ENCODE results near the gene POU1F1. TPM values are rescaled to one million over a fixed set of nuclear protein-coding genes. Genes with fewer than 3 reads are reported as not detected.

The POU1F1 gene
- not detected for total RNA-seq (ENCODE audit: unreplicated experiment)
- long read RNA-seq, result 0 reads

- Mint-ChIP-seq H3K36me3 (ENCODE audit: low read depth, unreplicated experiment) (no peaks in the 10 kb centered on the region), H3K4me3 (ENCODE audit: unreplicated experiment) (no peak within 1 kb of the TSS), H3K9me3 (ENCODE audit: unreplicated experiment) (no peaks in the 10 kb centered on the region), H3K27ac (ENCODE audit: unreplicated experiment) (no peak within 1 kb of the TSS), H3K4me1 (ENCODE audit: unreplicated experiment) (peaks cover under 1% of the 10 kb centered on the region), H3K27me3 (ENCODE audit: unreplicated experiment) (no peaks in the 10 kb centered on the region)
- no peak for DNase-seq (ENCODE audit: low spot score)
- TF ChIP-seq, protein P1, sequence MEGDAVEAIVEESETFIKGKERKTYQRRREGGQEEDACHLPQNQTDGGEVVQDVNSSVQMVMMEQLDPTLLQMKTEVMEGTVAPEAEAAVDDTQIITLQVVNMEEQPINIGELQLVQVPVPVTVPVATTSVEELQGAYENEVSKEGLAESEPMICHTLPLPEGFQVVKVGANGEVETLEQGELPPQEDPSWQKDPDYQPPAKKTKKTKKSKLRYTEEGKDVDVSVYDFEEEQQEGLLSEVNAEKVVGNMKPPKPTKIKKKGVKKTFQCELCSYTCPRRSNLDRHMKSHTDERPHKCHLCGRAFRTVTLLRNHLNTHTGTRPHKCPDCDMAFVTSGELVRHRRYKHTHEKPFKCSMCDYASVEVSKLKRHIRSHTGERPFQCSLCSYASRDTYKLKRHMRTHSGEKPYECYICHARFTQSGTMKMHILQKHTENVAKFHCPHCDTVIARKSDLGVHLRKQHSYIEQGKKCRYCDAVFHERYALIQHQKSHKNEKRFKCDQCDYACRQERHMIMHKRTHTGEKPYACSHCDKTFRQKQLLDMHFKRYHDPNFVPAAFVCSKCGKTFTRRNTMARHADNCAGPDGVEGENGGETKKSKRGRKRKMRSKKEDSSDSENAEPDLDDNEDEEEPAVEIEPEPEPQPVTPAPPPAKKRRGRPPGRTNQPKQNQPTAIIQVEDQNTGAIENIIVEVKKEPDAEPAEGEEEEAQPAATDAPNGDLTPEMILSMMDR (IDR thresholded peaks at IDR 0.05; ENCODE audit: unreplicated experiment), result no peak
These were observed at the start of gene POU1F1 for GRCh38 chr3:87276484-87276883. Gene POU1F1 (minus strand): TSS chr3:87276584. CDS start chr3:87276462, 122 bp downstream.

DNA sequence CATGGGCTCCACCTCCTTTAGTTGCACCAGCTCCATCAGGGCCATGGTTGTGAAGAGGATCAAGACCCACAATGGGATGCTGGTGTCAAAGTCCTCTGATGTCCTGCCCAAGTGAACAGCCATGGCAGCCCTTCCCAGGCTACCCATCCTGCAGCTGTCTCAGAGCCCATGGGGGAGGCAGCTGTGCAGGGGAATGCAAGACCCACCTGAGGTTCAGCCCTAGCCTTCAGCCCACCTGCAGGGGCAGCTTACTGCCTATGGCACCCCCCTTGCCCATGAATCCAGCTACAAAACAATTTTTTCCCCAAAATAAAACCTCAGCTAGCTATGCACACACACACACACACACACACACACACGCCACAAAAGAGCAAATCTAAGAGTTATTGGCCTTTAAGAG is 48.2 kb upstream of the POU1F1 start:
- no peaks in the 10 kb centered on the region for H3K4me1 Mint-ChIP-seq (ENCODE audit: unreplicated experiment)
- H3K9me3 Mint-ChIP-seq (ENCODE audit: unreplicated experiment), result peaks cover 10% of the 10 kb centered on the region

GRCh38 chr3:87320756-87321626 is 44.6 kb upstream of the POU1F1 start:
- Mint-ChIP-seq H3K4me3 (ENCODE audit: unreplicated experiment) (no peak overlapping the region), H3K36me3 (ENCODE audit: low read depth, unreplicated experiment) (no peaks in the 10 kb centered on the region), H3K27ac (ENCODE audit: unreplicated experiment) (peak overlapping the region; percentile 30), H3K9me3 (ENCODE audit: unreplicated experiment) (peaks cover 5% of the 10 kb centered on the region), H3K27me3 (ENCODE audit: unreplicated experiment) (peaks cover 4% of the 10 kb centered on the region), H3K4me1 (ENCODE audit: unreplicated experiment) (no peaks in the 10 kb centered on the region)
- DNase-seq (ENCODE audit: low spot score), result no peak
- TF ChIP-seq, protein P1 (IDR thresholded peaks at IDR 0.05; ENCODE audit: unreplicated experiment), result no peak

More for the DNA sequence above, 48.2 kb upstream of the POU1F1 start:
- Mint-ChIP-seq H3K27me3 (ENCODE audit: unreplicated experiment) (peaks cover 4% of the 10 kb centered on the region), H3K27ac (ENCODE audit: unreplicated experiment) (no peak overlapping the region), H3K36me3 (ENCODE audit: low read depth, unreplicated experiment) (no peaks in the 10 kb centered on the region), H3K4me3 (ENCODE audit: unreplicated experiment) (no peak overlapping the region)
- no peak for DNase-seq (ENCODE audit: low spot score)
- TF ChIP-seq, protein P1 (IDR thresholded peaks at IDR 0.05; ENCODE audit: unreplicated experiment), result no peak

DNA sequence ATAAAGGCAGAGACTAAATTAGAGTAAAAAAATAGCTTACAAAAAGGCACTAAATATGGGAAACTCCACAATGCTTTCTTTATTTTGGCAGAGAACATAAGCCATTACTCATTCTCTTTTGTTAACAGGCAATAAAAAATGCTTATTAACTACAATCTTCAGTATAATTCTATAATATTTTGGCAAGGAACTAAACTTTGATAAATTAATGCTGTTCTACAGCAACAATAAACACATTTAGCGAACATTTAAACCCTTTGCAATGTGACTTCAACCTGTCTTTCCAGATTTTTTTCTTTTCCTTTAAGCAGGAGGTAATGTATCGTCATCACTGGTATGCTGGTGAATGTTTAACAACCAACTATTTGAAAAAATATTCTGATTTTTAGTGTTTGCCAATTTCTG is 42.2 kb upstream of the POU1F1 start:
- H3K27ac Mint-ChIP-seq (ENCODE audit: unreplicated experiment), result no peak overlapping the region
- TF ChIP-seq, protein P1 (IDR thresholded peaks at IDR 0.05; ENCODE audit: unreplicated experiment), result no peak
- DNase-seq (ENCODE audit: low spot score), result no peak

DNA sequence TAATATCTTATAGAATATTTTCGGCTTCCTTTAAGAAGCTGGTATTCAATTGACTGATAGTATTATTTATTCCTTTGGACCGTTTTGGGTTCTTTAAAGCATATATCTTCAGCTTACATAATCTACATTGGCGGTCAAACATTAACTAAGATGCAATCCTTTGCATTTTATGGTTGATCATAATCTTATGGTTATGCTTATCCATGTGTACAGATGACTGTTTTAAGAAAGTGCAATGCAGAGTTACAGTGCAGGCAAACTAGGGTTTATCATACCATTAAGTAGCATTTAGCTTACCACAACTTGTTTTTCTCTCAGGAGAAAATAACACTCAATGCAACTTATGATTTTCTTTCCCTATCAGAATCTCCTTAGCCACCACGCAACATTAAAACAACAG is 41.4 kb upstream of the POU1F1 start:
- TF ChIP-seq, protein P1 (IDR thresholded peaks at IDR 0.05; ENCODE audit: unreplicated experiment), result no peak
- Mint-ChIP-seq H3K4me1 (ENCODE audit: unreplicated experiment) (no peaks in the 10 kb centered on the region), H3K27me3 (ENCODE audit: unreplicated experiment) (peaks cover 2% of the 10 kb centered on the region), H3K4me3 (ENCODE audit: unreplicated experiment) (no peak overlapping the region), H3K9me3 (ENCODE audit: unreplicated experiment) (no peaks in the 10 kb centered on the region), H3K36me3 (ENCODE audit: low read depth, unreplicated experiment) (no peaks in the 10 kb centered on the region), H3K27ac (ENCODE audit: unreplicated experiment) (no peak overlapping the region)
- no peak for DNase-seq (ENCODE audit: low spot score)

More for the DNA sequence above, 42.2 kb upstream of the POU1F1 start:
- Mint-ChIP-seq H3K36me3 (ENCODE audit: low read depth, unreplicated experiment) (no peaks in the 10 kb centered on the region), H3K9me3 (ENCODE audit: unreplicated experiment) (peaks cover 3% of the 10 kb centered on the region), H3K4me3 (ENCODE audit: unreplicated experiment) (no peak overlapping the region), H3K27me3 (ENCODE audit: unreplicated experiment) (peaks cover 4% of the 10 kb centered on the region), H3K4me1 (ENCODE audit: unreplicated experiment) (no peaks in the 10 kb centered on the region)

Data from endothelial cell (in vitro differentiated cells).